ENCODE measurements around the gene AGPAT4.

AGPAT4 gene

GRCh38 chr6:161281092-161281491 lies 7.2 kb upstream of the AGPAT4 start:
- DNase-seq = no peak

GRCh38 chr6:161279677-161280415 lies 6.0 kb upstream of the AGPAT4 start:
- DNase-seq = no peak

- no peak for DNase-seq
These were observed 2.8 kb upstream of the AGPAT4 start for GRCh38 chr6:161276605-161277155.

- DNase-seq = no peak
These were observed 1.0 kb upstream of the AGPAT4 start for GRCh38 chr6:161274898-161275297.

- no peak for DNase-seq
These were observed 612 bp upstream of the AGPAT4 start for GRCh38 chr6:161274488-161274858.

GRCh38 chr6:161273274-161273751 lies 548 bp downstream of the AGPAT4 start:
- DNase-seq = peak; percentile 49

GRCh38 chr6:161272635-161273273 lies 1.1 kb downstream of the AGPAT4 start:
- DNase-seq = no peak

- DNase-seq = no peak
These were observed 2.4 kb downstream of the AGPAT4 start for GRCh38 chr6:161271343-161272030.

GRCh38 chr6:161270116-161270515 lies 3.7 kb downstream of the AGPAT4 start:
- DNase-seq = no peak

- DNase-seq = no peak
These were observed 4.6 kb downstream of the AGPAT4 start for GRCh38 chr6:161269310-161269709.

GRCh38 chr6:161268531-161269210 lies 5.2 kb downstream of the AGPAT4 start:
- no peak for DNase-seq

GRCh38 chr6:161266513-161267230 lies 7.2 kb downstream of the AGPAT4 start:
- no peak for DNase-seq

- no peak for DNase-seq
These were observed 7.9 kb downstream of the AGPAT4 start for GRCh38 chr6:161265975-161266374.

- no peak for DNase-seq
These were observed 8.3 kb downstream of the AGPAT4 start for GRCh38 chr6:161265554-161265953.

- no peak for DNase-seq
These were observed 9.7 kb downstream of the AGPAT4 start for GRCh38 chr6:161264181-161264580.

- no peak for DNase-seq
These were observed 12.0 kb downstream of the AGPAT4 start for GRCh38 chr6:161261816-161262215.

GRCh38 chr6:161261325-161261724 lies 12.5 kb downstream of the AGPAT4 start:
- no peak for DNase-seq

GRCh38 chr6:161259302-161259701 lies 14.6 kb downstream of the AGPAT4 start:
- no peak for DNase-seq

- DNase-seq = no peak
These were observed 15.9 kb downstream of the AGPAT4 start for GRCh38 chr6:161257793-161258457.

- no peak for DNase-seq
These were observed 17.5 kb downstream of the AGPAT4 start for GRCh38 chr6:161256407-161256806.

- DNase-seq = no peak
These were observed 18.3 kb downstream of the AGPAT4 start for GRCh38 chr6:161255518-161255917.
